Neural progenitor cell (in vitro differentiated cells): ENCODE measurements around the gene DLG2. TPM values are rescaled to one million over a fixed set of nuclear protein-coding genes. Genes with fewer than 3 reads are reported as not detected.
A peak's percentile ranks its signal among the peaks of the same experiment; 100 is the strongest.
"Not testable (repeated sequence)": the region's sequence is repeated elsewhere in the genome, so short reads cannot be mapped to it uniquely, and the experiment has no call there.

Experiments
- DNase-seq: peaks from one replicate; pipeline ENCODE4 v3.0.0-alpha.2; 2016; ENCODE audit warnings: low spot score
- H2AFZ ChIP-seq: fragments of 200-600 bp; sonication (generic); replicated peaks from 2 replicates; pipeline ENCODE4 v1.6.1; 2016; ENCODE audit warnings: antibody characterized with exemption
- H3F3A ChIP-seq: fragments of 200-600 bp; sonication (generic); 2 replicates; pipeline ENCODE4 v1.6.1; 2016; ENCODE audit warnings: antibody characterized with exemption, low read depth
- H3K27ac ChIP-seq: fragments of 200-600 bp; sonication (generic); 2 replicates; pipeline ENCODE4 v1.5.1; 2016; ENCODE audit warnings: mild to moderate bottlenecking
- H3K27me3 ChIP-seq: fragments of 200-600 bp; sonication (generic); 2 replicates; pipeline ENCODE4 v1.6.1; 2016; ENCODE audit warnings: mild to moderate bottlenecking, moderate library complexity
- H3K36me3 ChIP-seq: fragments of 200-600 bp; sonication (generic); 2 replicates; pipeline ENCODE4 v1.5.1; 2016
- H3K4me1 ChIP-seq: fragments of 200-600 bp; sonication (generic); 2 replicates; pipeline ENCODE4 v1.6.1; 2016; ENCODE audit warnings: mixed run types
- H3K4me2 ChIP-seq: fragments of 200-600 bp; sonication (generic); 2 replicates; pipeline ENCODE4 v1.6.1; 2016
- H3K4me3 ChIP-seq: fragments of 200-600 bp; sonication (generic); 2 replicates; pipeline ENCODE4 v1.5.1; 2016
- H3K79me2 ChIP-seq: fragments of 200-600 bp; sonication (generic); 2 replicates; pipeline ENCODE4 v1.6.1; 2016; ENCODE audit warnings: low read depth
- H3K9ac ChIP-seq: fragments of 200-600 bp; sonication (generic); 2 replicates; pipeline ENCODE4 v1.6.1; 2016
- H3K9me3 ChIP-seq: fragments of 200-600 bp; sonication (generic); 2 replicates; pipeline ENCODE4 v1.5.1; 2016; ENCODE audit warnings: low read depth
- H4K20me1 ChIP-seq: fragments of 200-600 bp; sonication (generic); 2 replicates; pipeline ENCODE4 v1.6.1; 2016; ENCODE audit warnings: low read depth
- H3K27ac Mint-ChIP-seq: 3 replicates; pipeline ENCODE4 v1.8.0; 2021; ENCODE audit warnings: mixed read lengths
- H3K27me3 Mint-ChIP-seq: 2 replicates; pipeline ENCODE4 v1.8.0; 2022; ENCODE audit warnings: low read depth, mild to moderate bottlenecking, inconsistent platforms, moderate library complexity, mixed read lengths; ENCODE audit not compliant: insufficient read depth
- H3K36me3 Mint-ChIP-seq: 3 replicates; pipeline ENCODE4 v1.8.0; 2021; ENCODE audit warnings: mixed read lengths
- H3K4me1 Mint-ChIP-seq: 3 replicates; pipeline ENCODE4 v1.8.0; 2021; ENCODE audit warnings: mixed read lengths
- H3K4me3 Mint-ChIP-seq: 3 replicates; pipeline ENCODE4 v1.8.0; 2021; ENCODE audit warnings: mild to moderate bottlenecking, moderate library complexity, mixed read lengths
- H3K9me3 Mint-ChIP-seq: 3 replicates; pipeline ENCODE4 v1.8.0; 2020; ENCODE audit warnings: mixed read lengths
- EZH2 ChIP-seq: fragments of 200-600 bp; sonication (generic); IDR thresholded peaks from 2 replicates; pipeline ENCODE4 v1.6.1; 2017; ENCODE audit warnings: antibody characterized with exemption, mild to moderate bottlenecking, moderate library complexity
- EZH2phosphoT487 ChIP-seq: fragments of 200-600 bp; sonication (generic); IDR thresholded peaks from 2 replicates; pipeline ENCODE4 v1.6.1; 2017; ENCODE audit warnings: antibody characterized with exemption
- total RNA-seq: library from RNA; depleted of rRNA; stranded (reverse); fragments of >200 nt; gene quantifications from 2 replicates; pipeline ENCODE4 v1.2.3, GENCODE V29; 2015; ENCODE audit warnings: low replicate concordance
- TF ChIP-seq, protein P1 (sequence below): fragments of 200-600 bp; sonication (generic); IDR thresholded peaks from 2 replicates; pipeline ENCODE4 v1.5.1; 2017; ENCODE audit warnings: antibody characterized with exemption, mild to moderate bottlenecking

The DLG2 gene
- total RNA-seq, 1 donor from 2014 or later = 7.5 TPM

DNA sequence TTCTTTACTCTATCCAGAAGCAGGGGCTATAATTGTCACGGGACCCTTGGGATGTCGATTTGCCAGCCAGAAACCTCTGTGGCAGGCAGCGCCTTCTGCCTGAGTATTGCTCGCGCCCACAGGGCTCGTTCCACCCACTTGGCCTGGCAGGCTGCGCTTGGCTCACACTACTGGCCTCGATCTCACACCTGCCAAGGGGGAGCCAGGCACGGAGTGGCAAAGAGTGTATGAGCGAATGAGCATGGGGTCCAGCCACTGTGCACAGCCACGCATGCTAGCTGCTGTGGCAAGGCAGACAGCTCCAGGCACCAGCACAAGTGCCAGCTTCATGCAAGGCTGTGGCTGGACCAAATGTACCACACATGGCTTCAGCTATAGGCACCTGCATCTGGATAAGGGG lies 599.8 kb downstream of the DLG2 start:
- Histone ChIP-seq H3K4me2 (no peak overlapping the region), H4K20me1 (no peaks in the 10 kb centered on the region), H3K27me3 (no peaks in the 10 kb centered on the region), H2AFZ (no peak overlapping the region), H3K36me3 (no peaks in the 10 kb centered on the region), H3K27ac (no peak overlapping the region), H3K4me1 (peaks cover 5% of the 10 kb centered on the region), H3K79me2 (no peaks in the 10 kb centered on the region), H3F3A (no peaks in the 10 kb centered on the region), H3K9ac (no peak overlapping the region), H3K4me3 (no peak overlapping the region), H3K9me3 (no peaks in the 10 kb centered on the region)
- no peaks in the 10 kb centered on the region for H3K27me3 Mint-ChIP-seq
- no peaks in the 10 kb centered on the region for H3K36me3 Mint-ChIP-seq
- H3K9me3 Mint-ChIP-seq = no peaks in the 10 kb centered on the region
- DNase-seq = no peak
- no peaks in the 10 kb centered on the region for H3K4me1 Mint-ChIP-seq
- TF ChIP-seq, protein P1, sequence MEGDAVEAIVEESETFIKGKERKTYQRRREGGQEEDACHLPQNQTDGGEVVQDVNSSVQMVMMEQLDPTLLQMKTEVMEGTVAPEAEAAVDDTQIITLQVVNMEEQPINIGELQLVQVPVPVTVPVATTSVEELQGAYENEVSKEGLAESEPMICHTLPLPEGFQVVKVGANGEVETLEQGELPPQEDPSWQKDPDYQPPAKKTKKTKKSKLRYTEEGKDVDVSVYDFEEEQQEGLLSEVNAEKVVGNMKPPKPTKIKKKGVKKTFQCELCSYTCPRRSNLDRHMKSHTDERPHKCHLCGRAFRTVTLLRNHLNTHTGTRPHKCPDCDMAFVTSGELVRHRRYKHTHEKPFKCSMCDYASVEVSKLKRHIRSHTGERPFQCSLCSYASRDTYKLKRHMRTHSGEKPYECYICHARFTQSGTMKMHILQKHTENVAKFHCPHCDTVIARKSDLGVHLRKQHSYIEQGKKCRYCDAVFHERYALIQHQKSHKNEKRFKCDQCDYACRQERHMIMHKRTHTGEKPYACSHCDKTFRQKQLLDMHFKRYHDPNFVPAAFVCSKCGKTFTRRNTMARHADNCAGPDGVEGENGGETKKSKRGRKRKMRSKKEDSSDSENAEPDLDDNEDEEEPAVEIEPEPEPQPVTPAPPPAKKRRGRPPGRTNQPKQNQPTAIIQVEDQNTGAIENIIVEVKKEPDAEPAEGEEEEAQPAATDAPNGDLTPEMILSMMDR = no peak
- no peak for TF ChIP-seq EZH2phosphoT487
- TF ChIP-seq EZH2 = no peak
- no peak overlapping the region for H3K4me3 Mint-ChIP-seq
- no peak overlapping the region for H3K27ac Mint-ChIP-seq

DNA sequence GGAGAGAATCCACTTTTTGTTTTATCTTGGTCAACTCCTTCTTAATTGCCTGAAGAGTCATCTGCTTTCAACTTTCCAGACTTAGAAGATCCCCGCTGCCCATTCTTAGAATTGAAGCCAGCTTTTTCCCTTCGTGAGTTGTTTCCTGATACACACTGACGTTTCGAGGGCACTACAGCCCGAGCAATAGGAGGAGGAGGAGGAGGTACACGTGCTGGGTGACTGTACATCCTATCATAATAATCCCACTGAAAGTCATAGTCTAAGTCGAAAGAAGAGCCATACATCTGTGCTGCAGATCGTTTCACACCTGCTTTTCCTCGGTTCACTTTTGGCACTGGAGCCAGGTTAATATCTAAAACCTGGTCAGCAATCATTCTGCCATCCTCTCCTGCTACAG lies 606.1 kb downstream of the DLG2 start:
- no peaks in the 10 kb centered on the region for H3K36me3 ChIP-seq
- H3K36me3 Mint-ChIP-seq = no peaks in the 10 kb centered on the region
- H3K27me3 Mint-ChIP-seq = no peaks in the 10 kb centered on the region
- DNase-seq = no peak
- H3K4me2 ChIP-seq = no peak overlapping the region
- H3K9me3 Mint-ChIP-seq = no peaks in the 10 kb centered on the region
- no peak overlapping the region for H3K4me3 Mint-ChIP-seq
- H3K4me1 Mint-ChIP-seq = no peaks in the 10 kb centered on the region
- no peaks in the 10 kb centered on the region for H4K20me1 ChIP-seq
- no peak overlapping the region for H3K4me3 ChIP-seq
- H3K9ac ChIP-seq = no peak overlapping the region
- H2AFZ ChIP-seq = no peak overlapping the region
- TF ChIP-seq EZH2 = no peak
- TF ChIP-seq EZH2phosphoT487 = no peak
- TF ChIP-seq, protein P1 = no peak
- H3K27ac ChIP-seq = no peak overlapping the region
- no peaks in the 10 kb centered on the region for H3K27me3 ChIP-seq
- no peak overlapping the region for H3K27ac Mint-ChIP-seq
- no peaks in the 10 kb centered on the region for H3F3A ChIP-seq
- H3K79me2 ChIP-seq = no peaks in the 10 kb centered on the region
- no peaks in the 10 kb centered on the region for H3K9me3 ChIP-seq
- peaks cover 5% of the 10 kb centered on the region for H3K4me1 ChIP-seq

DNA sequence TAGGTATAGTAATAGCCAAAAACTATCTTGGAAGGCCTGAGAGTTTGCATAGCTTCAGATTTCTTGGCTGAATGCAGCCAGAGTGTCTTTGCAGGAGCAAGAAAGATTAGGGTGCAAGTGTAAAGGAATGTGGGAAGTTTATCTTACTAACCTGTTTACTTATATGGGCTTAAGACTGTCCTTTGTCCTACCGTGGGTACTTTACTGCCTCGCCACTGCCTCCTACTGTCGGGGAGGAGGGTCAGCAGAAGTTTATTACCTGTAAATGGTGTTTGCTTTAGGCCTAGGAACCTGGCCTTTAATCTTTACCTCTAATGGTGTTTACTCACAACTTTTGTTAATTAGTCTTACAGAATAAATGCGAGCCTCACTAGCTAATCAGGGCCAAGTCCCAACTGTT lies 633.8 kb downstream of the DLG2 start:
- Histone ChIP-seq H4K20me1 (no peaks in the 10 kb centered on the region), H3K9ac (no peak overlapping the region), H3K79me2 (no peaks in the 10 kb centered on the region), H3F3A (no peaks in the 10 kb centered on the region), H3K27ac (no peak overlapping the region), H2AFZ (no peak overlapping the region), H3K9me3 (no peaks in the 10 kb centered on the region), H3K27me3 (no peaks in the 10 kb centered on the region), H3K4me2 (no peak overlapping the region), H3K36me3 (no peaks in the 10 kb centered on the region), H3K4me3 (no peak overlapping the region), H3K4me1 (no peaks in the 10 kb centered on the region)
- Mint-ChIP-seq H3K9me3 (peaks cover 2% of the 10 kb centered on the region), H3K4me1 (no peaks in the 10 kb centered on the region), H3K27me3 (no peaks in the 10 kb centered on the region), H3K27ac (no peak overlapping the region), H3K36me3 (no peaks in the 10 kb centered on the region), H3K4me3 (no peak overlapping the region)
- TF ChIP-seq EZH2phosphoT487 = no peak
- no peak for TF ChIP-seq EZH2
- TF ChIP-seq, protein P1 = peak; percentile 55
- DNase-seq = peak; percentile 23

DNA sequence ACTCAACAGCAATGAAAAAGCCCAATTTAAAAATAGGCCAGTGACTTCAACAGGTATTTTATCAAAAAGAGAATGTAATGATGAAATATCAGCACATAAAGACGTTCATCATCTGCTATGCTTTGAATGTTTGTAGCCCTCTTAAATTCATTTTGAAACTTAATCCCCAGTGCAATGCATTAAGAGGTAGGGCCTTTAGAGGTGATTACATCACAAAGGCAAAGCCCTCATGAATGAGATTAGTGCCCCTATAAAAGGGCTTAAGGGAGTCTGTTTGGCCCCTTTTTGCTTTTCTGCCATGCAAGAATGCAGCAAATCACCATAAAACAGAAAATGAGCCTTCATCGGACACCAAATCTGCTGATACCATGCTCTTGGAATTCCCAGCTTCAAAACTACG lies 637.0 kb downstream of the DLG2 start:
- no peak overlapping the region for H3K4me3 Mint-ChIP-seq
- no peak overlapping the region for H3K4me2 ChIP-seq
- no peaks in the 10 kb centered on the region for H3K4me1 Mint-ChIP-seq
- H3K36me3 ChIP-seq = peaks cover 2% of the 10 kb centered on the region
- H3K9me3 Mint-ChIP-seq = peaks cover 13% of the 10 kb centered on the region
- H3K27me3 ChIP-seq = no peaks in the 10 kb centered on the region
- H4K20me1 ChIP-seq = no peaks in the 10 kb centered on the region
- peak; percentile 39 for DNase-seq
- H3K9ac ChIP-seq = no peak overlapping the region
- H2AFZ ChIP-seq = no peak overlapping the region
- no peaks in the 10 kb centered on the region for H3F3A ChIP-seq
- no peak overlapping the region for H3K27ac Mint-ChIP-seq
- H3K27me3 Mint-ChIP-seq = no peaks in the 10 kb centered on the region
- H3K27ac ChIP-seq = no peak overlapping the region
- H3K9me3 ChIP-seq = peaks cover 3% of the 10 kb centered on the region
- H3K36me3 Mint-ChIP-seq = peaks cover 2% of the 10 kb centered on the region
- no peaks in the 10 kb centered on the region for H3K79me2 ChIP-seq
- no peak overlapping the region for H3K4me3 ChIP-seq
- H3K4me1 ChIP-seq = no peaks in the 10 kb centered on the region
- TF ChIP-seq EZH2 (no peak), EZH2phosphoT487 (no peak)
- TF ChIP-seq, protein P1 = no peak

DNA sequence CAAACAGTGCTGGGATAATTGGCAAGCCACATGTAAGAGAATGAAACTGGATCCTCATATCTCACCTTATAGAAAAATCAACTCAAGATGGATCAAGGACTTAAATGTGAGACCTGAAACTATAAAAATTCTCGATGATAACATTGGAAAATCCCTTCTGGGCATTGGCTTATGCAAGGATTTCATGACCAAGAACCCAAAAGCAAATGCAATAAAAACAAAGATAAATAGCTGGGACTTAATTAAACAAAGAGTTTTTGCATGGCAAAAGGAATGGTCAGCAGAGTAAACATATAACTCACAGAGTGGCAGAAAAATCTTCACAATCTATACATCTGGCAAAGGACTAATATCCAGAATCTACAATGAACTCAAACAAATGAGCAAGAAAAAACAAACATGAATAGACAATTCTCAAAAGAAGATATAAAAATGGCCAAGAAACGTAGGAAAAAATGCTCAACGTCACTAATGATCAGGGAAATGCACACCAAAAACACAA lies 639.4 kb downstream of the DLG2 start:
- not testable (repeated sequence) for H3K9me3 ChIP-seq, H3K36me3 ChIP-seq, H3K79me2 ChIP-seq, H3K27ac ChIP-seq, H3K4me2 ChIP-seq, H3K27ac Mint-ChIP-seq, H3K4me1 Mint-ChIP-seq, H3K4me3 Mint-ChIP-seq, H3K4me3 ChIP-seq, H3K27me3 Mint-ChIP-seq, H3K36me3 Mint-ChIP-seq, DNase-seq, H2AFZ ChIP-seq, H3K9ac ChIP-seq, H3K27me3 ChIP-seq, H3F3A ChIP-seq, H3K4me1 ChIP-seq, H4K20me1 ChIP-seq
- H3K9me3 Mint-ChIP-seq = peaks cover 17% of the 10 kb centered on the region
